Stimulated activated CD4-positive, alpha-beta T cell treated with anti-CD3 and anti-CD28 coated beads, TNF-alpha, amount 100 ng/mL, for 4 hours (primary cell): ENCODE results near the gene LTF.
"Not testable (repeated sequence)": the region's sequence is repeated elsewhere in the genome, so short reads cannot be mapped to it uniquely, and the experiment has no call there.

Experiments
- DNase-seq, 3 experiments: peaks; one replicate each; pipeline ENCODE4 v3.0.0-alpha.2; 2020; ENCODE audit warnings: low read depth in 3 of 3

Gene LTF

DNA sequence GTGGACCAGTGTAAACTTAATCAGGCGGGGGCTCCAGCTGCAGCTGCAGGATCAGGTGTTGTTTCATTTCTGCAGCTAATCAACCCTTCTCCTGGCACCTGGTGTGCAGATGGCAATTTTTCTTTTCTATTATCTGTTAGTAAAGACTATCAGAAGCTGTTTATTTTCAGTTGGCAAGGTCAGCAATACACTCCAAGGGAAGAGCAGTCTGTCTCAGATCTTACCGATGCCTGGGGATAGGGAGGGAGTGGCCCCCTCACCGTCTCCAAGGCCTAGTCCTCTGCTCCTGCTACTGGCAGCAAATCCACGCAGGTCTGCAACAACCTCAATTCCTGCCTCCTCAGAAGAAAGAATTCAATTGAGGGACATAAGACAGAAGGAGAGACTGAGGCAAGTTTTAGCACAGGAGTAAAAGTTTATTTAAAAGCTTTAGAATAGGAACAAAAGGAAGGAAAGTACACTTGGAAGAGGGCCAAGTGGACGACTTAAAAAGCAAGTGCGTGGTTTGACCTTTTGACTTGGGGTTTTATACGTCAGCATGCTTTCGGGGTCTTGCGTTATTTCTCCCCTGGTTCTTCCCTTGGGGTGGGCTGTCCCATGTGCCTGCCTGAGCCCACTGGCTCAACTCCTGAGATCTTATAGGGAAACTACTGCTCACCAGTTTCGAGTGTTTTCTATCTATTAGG is 48.4 kb downstream of the LTF start:
- no peak for DNase-seq

DNA sequence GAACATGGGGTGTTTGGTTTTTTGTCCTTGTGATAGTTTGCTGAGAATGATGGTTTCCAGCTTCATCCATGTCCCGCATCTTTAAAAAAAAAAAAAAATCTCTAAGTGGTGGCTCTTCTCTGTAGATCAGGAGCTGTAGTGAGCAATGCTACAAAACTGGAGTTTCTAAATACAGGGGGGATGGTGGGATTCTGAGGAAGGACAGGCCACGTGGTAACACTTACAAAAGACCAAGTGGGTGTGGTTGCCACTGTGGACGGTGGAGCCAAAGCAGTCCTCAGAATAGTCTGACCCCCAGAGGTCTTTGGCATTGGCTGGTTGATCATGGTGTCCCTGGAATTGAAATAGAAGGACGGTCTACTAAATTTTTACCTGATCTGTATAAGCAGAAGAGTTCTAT is 50.0 kb downstream of the LTF start:
- no peak for DNase-seq

- no peak for DNase-seq
Observed at GRCh38 chr3:46413951-46414350, 50.8 kb downstream of the LTF start.

GRCh38 chr3:46412786-46413298 is 51.9 kb downstream of the LTF start:
- DNase-seq, result no peak

- no peak for DNase-seq
Observed at GRCh38 chr3:46411271-46411670, 53.4 kb downstream of the LTF start.

GRCh38 chr3:46410669-46411068 is 54.0 kb downstream of the LTF start:
- DNase-seq, result no peak

DNA sequence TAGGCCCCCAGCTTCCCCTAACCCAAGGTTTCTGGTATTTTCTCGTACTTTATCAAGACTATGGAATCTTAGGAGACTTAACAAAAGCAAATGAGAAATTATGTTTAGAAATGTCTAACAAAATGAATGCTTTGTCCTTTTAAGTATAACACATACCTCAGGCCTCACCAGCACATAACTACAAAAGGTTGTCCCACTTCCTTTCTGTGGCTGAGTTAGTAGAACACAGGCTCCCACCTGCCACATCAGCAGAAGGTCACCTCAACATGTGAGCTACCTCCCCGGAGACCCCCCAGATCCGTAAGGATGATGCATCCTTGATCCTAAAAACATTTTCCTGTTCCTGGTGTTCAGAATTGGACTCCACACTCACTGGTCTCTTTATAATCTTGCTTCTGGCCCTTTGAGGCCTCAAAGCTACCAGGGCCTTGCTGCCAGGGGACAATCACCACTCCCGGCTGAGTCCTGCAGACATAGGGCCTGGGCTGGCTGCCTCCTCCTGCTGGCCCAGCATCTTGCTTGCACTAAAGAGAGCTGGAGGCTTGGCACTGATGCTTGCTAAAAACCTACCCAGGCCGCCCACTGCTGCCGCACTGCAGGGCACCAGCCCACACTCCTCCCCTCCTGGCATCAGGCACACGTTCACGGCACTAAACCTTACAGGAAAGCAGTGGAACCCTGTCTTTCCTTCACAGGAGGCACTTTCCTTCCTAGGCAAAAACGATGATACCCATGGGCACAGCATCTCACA is 54.8 kb downstream of the LTF start:
- no peak for DNase-seq

GRCh38 chr3:46408853-46409252 is 55.9 kb downstream of the LTF start:
- DNase-seq, result no peak

- no peak for DNase-seq
Observed at GRCh38 chr3:46407970-46408369, 56.7 kb downstream of the LTF start.

GRCh38 chr3:46406788-46407611 is 57.7 kb downstream of the LTF start, which contains the start of the genes CCR5AS and CCRL2:
Gene CCR5AS (minus strand): TSS chr3:46407066.
Gene CCRL2 (plus strand): TSS chr3:46407259. CDS start chr3:46408080, 821 bp downstream.
- peak in 2 of 3 experiments; percentile 3 to 5 for DNase-seq

DNA sequence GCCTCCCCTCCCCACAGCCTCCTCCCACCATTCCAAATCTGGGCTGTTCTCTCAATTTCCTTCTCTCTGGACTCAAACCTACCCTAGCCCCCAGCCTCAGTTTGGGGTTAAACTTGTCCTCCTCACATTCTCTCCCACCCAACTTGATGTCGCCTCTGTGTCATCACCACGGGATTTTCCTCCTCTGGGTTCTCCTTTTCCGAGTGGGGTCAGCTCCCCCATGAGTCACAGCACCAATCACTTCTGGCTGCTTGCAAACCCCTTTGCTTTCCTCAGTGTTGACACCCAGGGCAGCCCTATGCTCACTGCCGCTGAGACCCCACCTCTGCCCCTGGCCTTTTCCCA is 58.3 kb downstream of the LTF start:
- DNase-seq, result no peak

DNA sequence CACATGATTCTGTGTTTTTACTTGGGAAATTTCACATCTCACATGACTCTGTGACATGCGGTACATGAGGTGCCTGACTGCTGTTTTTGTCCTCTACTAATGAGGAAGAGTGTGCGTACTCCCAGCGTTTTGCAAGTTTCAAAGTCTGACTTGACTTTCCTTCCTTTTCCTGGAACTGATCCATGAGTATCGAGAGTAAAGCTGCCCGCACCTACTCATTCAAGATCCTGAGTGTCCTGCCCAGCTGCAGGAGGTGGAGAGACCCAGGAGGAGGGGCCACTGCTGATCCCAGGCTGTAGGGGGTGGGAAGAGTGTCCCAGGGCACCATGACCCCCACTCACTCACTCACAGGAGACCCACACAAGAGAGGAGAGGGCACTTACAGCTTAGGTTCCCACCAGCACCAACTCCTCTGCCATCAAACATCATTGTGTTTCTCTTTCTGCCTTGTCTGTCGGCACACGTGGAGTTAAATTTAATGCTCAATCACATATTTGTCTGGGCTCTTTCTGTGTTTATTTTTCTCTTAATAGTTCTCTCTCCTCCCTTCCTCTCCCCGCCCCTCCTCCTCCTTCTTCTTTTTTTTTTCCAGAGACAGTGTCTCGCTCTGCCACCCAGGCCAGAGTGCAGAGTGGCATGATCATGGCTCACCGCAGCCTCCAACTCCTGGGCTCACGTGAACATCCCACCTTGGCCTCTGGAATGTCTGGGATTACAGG is 59.2 kb downstream of the LTF start:
- DNase-seq, result no peak

DNA sequence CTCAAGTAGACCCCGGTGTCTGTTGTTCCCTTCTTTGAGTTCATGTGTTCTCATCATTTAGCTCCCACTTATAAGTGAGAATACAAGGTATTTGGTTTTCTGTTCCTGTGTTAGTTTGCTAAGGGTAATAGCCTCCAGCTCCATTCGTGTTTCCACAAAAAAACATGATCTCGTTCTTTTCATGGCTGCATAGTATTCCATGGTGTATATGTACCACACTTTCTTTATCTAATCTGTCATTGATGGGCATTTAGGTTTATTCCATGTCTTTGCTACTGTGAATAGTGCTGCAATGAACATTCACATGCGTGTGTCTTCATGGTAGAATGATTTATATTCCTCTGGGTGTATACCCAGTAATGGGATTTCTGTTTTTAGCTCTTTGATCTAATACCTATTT is 61.8 kb downstream of the LTF start:
- DNase-seq, result not testable (repeated sequence)

DNA sequence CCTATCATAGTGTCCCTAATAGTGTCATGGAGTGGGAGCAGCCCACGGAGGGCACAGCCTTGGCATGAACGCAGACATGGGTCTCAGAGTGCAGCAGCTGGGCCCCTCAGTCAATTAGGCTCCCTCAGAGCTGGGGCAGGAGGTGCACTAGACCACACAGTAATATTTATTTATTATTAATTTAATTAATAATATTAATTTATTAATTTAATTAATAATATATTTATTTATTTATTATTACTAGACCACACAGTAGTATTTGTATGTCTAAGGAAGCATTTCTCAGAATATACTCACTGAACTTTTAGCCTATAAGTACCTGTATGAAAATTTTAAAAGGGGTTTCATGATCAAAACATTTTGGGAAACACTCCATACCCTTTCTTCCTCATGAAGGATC is 63.1 kb downstream of the LTF start:
- no peak for DNase-seq

DNA sequence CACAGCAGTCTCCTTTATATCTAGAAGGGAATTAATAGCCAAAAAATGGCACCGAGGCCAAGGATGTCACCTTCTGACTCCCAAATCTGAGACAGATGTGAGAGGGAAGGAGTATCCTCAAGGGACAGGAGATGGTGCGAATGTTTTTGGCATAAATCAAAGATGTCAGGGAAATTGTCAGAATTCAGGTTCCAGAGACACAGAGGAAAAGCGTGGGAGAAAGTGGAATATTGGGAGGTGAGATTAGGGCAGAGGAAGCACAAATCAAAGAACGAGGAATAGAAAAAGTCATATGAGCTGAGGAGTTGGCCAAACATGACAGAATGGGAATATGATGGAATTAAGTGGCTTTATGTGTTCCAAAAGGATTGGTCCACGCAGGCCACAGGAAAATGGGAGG is 63.9 kb downstream of the LTF start:
- DNase-seq, result no peak

- DNase-seq, result no peak
Observed at GRCh38 chr3:46400000-46400734, 64.5 kb downstream of the LTF start.

GRCh38 chr3:46399557-46399956 is 65.1 kb downstream of the LTF start:
- no peak for DNase-seq

DNA sequence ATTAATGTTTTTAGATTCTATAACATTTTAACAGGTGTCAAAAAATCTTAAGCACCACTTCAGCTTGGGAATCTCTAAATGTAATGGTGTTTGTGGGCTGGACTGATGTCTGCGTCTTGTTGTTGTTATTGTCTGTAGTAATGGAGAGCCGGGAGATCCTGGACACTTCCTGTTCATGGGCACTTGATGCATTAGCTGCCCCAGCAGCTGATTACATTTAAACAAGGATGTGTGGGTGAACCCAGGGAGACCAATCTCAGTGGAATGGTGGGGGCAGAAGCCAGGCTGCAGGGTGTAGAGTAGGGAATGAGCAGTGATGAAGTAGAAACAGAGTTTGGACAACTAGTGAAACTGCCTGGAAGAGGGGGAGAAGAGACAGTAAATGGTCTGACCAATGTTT is 65.6 kb downstream of the LTF start:
- DNase-seq, result no peak

- DNase-seq, result no peak
Observed at GRCh38 chr3:46398186-46398955, 66.3 kb downstream of the LTF start.

GRCh38 chr3:46397111-46397510 is 67.6 kb downstream of the LTF start:
- no peak for DNase-seq
